ENCODE measurements around the gene PRR5.
"Not testable (repeated sequence)": the region's sequence is repeated elsewhere in the genome, so short reads cannot be mapped to it uniquely, and the experiment has no call there.

PRR5 gene

DNA sequence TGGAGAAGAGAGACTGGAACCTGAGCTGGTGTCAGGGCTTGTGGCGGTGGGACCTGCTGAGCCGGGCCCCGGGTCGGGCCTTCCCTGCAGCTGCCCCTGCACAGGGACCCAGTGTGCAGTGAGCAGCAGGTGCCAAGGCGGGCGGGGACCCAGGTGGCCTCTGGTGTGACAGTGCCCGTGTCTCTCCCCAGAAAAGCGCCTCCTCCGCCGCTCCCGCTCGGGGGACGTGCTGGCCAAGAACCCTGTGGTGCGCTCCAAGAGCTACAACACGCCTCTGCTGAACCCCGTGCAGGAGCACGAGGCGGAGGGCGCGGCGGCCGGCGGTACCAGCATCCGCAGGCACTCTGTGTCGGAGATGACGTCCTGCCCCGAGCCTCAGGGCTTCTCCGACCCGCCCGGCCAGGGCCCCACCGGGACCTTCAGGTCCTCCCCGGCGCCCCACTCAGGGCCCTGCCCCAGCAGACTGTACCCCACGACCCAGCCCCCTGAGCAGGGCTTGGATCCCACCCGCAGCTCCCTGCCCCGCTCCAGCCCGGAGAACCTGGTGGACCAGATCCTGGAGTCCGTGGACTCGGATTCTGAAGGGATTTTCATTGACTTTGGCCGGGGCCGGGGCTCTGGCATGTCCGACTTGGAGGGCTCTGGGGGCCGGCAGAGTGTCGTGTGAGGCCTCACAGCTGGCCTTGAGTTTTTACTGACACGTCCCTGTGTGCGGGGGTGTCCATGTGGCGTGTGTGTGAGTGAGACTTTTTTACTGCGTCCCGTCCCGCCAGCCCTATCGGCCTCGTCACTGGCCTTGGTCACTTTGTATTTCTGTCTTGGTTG lies 34.8 kb downstream of the PRR5 start:
- DNase-seq, result no peak

DNA sequence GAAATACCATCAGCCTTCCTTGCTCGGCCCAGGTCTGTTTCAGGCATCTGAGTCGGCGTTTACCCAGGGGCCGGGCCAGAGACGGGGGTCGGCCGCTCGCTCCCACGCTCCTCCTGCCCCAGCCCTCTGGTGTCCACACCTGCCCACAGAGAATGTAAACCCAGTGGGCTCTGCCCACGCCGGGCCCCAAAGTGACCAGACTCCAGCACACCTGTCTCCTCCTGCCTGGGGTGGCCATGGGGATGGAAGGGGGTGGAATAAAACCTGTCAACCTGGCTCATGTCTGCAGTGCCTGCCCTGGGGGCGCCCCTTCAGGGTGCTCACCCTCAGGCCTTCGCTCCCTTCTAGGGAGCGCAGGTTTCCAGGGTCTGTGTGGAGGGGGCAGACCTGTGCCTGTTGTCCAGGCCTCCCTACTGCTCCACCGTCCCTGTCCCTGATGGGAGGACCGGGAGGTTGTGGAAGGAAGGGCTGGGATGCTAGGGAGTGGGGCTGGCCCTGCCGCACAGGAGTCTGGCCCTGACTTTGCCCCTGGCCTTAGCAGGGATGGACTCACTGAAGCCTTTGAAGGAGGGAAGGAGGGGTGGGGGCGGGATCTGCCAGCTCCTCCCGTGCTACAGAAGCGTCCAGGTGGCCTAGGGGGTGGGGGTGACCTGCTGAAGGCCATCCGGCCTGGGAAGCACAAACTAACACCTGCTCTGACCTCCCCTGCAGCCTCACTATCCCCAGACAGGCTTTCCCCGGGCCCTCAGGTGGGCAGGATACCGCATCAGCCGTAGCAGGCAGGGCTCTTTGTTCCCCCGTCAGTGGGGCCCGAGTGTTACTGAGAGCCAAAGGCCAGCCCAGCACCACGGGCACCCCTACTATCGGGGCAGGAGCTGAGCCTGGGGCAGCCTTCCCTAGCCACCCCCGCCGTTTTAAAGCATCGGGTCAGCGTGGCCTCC lies 35.7 kb downstream of the PRR5 start:
- DNase-seq, result no peak

- no peak for DNase-seq
Observed at GRCh38 chr22:44738347-44738715, 36.3 kb downstream of the PRR5 start.

DNA sequence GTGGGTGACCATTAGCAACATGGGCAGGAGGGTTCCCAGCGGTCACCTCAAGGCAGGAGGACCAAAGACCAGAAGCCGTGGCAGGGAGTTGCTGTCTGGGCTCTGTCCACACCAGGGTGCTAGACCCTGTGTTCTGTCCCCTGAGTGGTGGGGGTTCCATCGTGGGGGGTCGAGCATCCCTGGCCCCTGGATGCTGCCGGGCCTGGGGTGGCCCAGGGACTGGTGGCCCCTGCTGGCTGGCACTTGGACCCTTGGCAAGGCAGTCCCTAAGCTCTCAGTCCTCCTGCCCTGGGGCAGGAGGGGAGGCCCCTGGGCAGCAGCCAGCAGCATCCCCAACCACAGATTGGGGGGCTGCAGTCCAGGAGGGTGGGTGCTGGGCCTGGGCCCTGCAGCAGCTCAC lies 37.0 kb downstream of the PRR5 start:
- no peak for DNase-seq

- not testable (repeated sequence) for DNase-seq
Observed at GRCh38 chr22:44739666-44740065, 37.7 kb downstream of the PRR5 start.

- DNase-seq, result no peak
Observed at GRCh38 chr22:44740307-44740706, 38.3 kb downstream of the PRR5 start.

DNA sequence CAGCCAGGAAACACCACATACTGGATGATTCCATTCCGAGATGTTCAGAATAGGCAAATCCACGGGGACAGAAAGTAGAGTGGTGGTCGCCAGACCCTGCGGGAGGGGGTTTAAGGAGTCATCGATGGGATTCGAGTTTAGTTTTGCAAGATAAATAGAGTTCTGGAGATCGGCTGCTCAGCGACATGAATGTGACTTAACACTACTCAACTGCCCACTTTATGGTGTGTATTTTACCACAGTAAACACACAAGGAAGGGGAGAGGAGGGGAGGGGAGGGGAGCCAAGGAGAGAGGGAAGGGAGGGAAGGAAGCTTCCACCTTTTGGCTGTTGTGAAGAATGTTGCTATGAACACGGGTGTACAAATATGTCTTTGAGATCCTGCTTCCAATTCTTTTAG lies 39.9 kb downstream of the PRR5 start:
- no peak for DNase-seq

- DNase-seq, result no peak
Observed at GRCh38 chr22:44743247-44743646, 41.2 kb downstream of the PRR5 start.

DNA sequence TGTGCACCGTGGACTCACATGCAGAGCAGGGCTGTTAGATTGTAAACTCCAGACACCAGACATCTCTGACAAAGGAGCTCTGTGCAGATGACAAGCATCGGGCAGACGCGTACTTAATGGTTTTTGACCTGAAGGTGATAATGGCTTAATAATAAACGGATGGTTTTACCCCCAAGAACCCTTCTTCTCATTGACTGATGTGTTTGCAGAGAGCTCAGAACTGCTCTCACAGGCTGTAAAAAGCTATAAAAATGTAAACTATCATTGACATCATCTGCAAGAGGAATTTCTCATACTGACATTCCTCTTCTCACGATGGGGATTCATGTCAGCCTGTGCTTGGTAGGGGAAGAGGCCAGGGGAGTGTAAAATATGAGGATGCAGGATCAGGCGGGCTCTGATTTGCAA lies 41.8 kb downstream of the PRR5 start:
- no peak for DNase-seq

GRCh38 chr22:44745853-44746789 lies 44.1 kb downstream of the PRR5 start:
- DNase-seq, result no peak

DNA sequence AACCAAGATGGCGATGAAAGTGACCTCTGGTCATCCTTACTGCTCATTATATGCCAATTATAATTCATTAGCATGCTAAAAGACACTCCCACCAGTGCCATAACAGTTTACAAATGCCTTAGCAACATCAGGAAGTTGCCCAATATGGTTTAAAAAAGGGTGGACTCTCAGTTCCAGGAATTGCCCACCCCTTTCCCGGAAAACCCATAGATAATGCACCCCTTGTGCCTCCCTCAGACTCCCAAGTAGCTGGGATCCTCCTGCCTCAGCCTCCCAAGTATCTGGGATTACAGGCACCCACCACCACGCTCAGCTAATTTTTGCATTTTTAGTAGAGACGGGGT lies 45.8 kb downstream of the PRR5 start:
- not testable (repeated sequence) for DNase-seq

DNA sequence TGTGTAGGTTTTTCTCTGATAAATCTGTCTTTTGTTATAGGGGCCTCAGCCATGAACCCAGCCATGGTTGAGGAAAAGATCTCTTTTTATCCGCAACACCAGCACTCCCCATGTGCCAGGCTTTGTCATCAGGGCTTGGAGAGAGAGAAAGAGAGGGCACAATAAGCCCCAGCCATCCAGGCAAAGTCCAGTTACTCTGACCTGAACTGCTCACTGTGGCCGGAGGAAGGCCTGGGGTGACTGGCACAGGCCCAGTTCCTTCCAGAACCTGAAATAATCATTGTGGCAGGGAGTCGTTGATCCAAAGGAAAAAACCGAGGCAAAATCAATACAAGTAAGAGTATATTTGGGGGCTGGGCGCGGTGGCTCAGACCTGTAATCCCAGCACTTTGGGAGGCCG lies 46.5 kb downstream of the PRR5 start:
- DNase-seq, result no peak

DNA sequence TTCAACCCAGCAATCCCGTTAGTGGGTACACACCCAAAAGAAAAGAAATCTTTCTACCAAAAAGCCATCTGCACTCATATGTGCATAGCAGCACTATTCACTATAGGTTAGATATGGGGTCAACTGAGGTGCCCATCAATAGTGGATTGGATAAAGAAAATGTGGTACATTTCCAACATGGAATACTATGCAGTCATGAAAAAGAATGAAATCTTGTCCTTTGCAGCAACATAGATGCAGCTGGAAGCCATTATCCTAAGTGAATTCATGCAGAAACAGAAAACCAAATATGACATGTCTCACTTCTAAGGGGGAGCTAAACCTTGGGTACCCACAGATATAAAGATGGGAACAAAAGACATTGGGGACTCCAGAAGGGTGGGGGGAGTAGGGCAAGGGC lies 48.5 kb downstream of the PRR5 start:
- no peak for DNase-seq

GRCh38 chr22:44752285-44753188 lies 50.5 kb downstream of the PRR5 start, which contains the start of gene ARHGAP8:
Gene ARHGAP8 (plus strand): TSS chr22:44752575. CDS start chr22:44786528, 33,953 bp downstream.
- no peak for DNase-seq

DNA sequence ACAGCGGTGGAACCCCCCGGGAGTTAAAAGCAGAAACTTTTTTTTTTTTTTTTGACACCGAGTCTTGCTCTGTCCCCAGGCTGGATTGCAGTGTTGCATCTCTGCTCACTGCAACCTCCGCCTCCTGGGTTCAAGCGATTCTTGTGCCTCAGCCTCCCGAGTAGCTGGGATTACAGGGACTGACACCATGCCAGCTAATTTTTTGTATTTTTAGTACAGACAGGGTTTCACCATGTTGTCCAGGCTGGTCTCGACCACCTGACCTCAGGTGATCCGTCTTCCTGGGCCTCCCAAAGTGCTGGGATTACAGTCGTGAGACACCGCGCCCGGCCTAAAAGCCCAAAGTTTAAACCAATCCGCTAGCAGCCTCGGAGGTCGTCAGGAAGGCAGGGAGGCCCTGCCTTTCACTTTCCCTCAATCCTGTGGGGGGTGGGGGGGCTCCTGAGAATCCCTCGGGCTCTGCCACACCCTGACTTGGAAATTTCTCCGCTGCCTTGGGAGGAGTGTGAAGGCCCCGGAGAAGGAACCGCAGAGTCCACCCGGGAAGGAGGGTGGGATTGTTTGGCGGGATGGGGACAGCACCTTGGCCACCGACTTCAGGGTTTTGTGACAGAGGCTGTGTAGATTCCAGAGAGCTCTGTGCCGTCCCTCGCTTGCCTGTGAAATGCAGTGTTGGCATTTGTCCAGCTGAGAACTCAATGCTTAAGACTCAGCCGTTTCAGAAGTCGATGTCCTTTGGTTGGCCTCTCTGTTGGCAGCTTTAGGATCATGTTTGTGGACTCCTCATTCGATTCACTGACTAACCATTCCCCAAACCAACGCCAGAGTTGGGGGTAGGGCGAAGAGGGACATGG lies 51.4 kb downstream of the PRR5 start:
- DNase-seq, result no peak

DNA sequence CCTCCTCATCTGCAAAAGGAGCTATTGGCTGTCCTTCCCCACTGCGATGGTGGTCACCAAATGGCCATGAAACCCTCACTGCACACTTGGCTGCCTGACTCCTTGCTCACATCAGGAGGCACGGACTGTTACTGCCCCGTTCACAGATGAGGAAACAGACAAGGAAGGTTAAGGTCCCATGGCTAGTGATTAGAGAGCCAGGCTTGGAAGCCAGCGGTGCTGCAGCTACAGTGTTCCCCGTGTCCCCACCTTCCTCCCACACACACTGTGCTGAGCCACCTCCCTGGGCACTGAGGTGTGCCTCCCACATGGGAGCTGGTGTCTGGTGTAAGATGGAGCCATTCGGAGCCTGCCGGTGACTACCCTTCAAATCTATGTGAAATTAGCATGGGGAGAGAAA lies 53.0 kb downstream of the PRR5 start:
- DNase-seq, result no peak

DNA sequence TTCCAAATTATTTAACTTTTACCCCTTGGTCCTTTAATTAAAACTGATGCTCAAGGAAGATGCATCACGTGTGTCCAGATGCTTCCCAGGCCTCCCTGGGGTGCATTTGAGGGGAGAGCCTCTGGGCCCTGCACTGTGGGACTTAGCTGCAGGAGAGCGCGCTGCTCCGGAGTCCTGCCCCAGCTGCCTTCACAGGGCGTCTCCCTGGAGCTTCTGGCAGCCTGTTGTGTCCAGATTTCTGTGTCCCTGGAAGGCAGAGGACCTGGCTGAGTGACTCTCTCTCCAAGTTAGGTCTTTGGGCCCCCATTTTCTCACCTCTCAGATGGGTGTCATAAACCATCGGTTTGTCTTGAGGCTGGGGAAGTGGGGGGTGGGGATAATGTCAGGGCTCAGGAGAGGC lies 53.4 kb downstream of the PRR5 start:
- DNase-seq, result no peak

- no peak for DNase-seq
Observed at GRCh38 chr22:44755956-44756361, 54.0 kb downstream of the PRR5 start.

DNA sequence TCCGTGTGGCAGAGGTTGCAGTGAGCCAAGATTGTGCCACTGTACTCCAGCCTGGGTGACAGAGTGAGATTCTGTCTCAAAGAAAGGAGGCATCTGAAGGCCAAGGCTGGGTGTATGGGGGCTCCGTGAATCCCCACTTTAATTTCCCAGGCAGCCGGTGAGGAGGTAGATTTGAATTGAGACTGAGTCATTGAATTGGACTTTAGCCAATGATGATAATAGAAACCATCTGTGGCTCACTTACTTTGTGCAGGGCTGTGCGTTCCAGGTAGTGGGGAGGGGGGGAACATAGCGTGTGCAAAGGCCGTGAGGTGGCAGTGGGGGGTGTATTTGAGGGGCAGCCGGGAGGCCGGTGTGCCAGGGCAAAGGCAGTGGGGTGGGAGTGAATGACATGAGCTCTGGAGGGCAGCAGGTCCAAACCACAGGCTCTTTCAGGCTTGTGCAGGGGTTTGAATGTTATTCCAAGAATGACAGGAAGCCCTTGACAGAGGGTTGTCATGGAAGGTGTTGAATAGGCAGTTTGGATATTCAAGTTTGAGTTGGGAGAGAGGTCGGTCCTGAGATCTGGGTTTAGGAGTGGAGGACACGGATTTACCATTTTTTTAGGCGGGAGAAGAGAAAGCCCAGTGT lies 56.5 kb downstream of the PRR5 start:
- no peak for DNase-seq

GRCh38 chr22:44759001-44759400 lies 57.0 kb downstream of the PRR5 start:
- DNase-seq, result no peak

All from CD4-positive, alpha-beta T cell treated with Interleukin-15 for 1 hour (primary cell).